ENCODE data around the gene NGEF.

NGEF gene

GRCh38 chr2:233059797-233060500 lies 46.9 kb upstream of the NGEF start, which contains the start of gene INPP5D:
TSS of gene INPP5D (plus strand) at chr2:233060342. CDS start at chr2:233060479, 137 bp downstream.
- H3K4me1 Mint-ChIP-seq, result no peaks in the 10 kb centered on the region
- no peak for TF ChIP-seq CTCF (IDR thresholded peaks at IDR 0.05; ENCODE audit: unreplicated experiment in 3 of 3)
- no peaks in the 10 kb centered on the region for H3K36me3 Mint-ChIP-seq (ENCODE audit: low read depth)
- no peaks in the 10 kb centered on the region for H3K9me3 Mint-ChIP-seq
- H3K27me3 Mint-ChIP-seq (ENCODE audit: low read depth), result peaks cover 5% of the 10 kb centered on the region
- peak within 1 kb of the TSS in 1 of 3 experiments; percentile 41 for H3K27ac Mint-ChIP-seq
- peak within 1 kb of the TSS in 1 of 3 experiments; percentile 27 for H3K4me3 Mint-ChIP-seq

GRCh38 chr2:233059547-233059796 lies 46.4 kb upstream of the NGEF start:
- no peak overlapping the region for H3K4me3 Mint-ChIP-seq
- no peaks in the 10 kb centered on the region for H3K4me1 Mint-ChIP-seq
- no peak for TF ChIP-seq CTCF (IDR thresholded peaks at IDR 0.05; ENCODE audit: unreplicated experiment in 3 of 3)
- H3K9me3 Mint-ChIP-seq, result no peaks in the 10 kb centered on the region
- H3K36me3 Mint-ChIP-seq (ENCODE audit: low read depth), result no peaks in the 10 kb centered on the region
- no peak overlapping the region for H3K27ac Mint-ChIP-seq
- peaks cover 8% of the 10 kb centered on the region for H3K27me3 Mint-ChIP-seq (ENCODE audit: low read depth)

GRCh38 chr2:233058717-233059546 lies 45.9 kb upstream of the NGEF start:
- no peak overlapping the region for H3K27ac Mint-ChIP-seq
- no peaks in the 10 kb centered on the region for H3K36me3 Mint-ChIP-seq (ENCODE audit: low read depth)
- no peaks in the 10 kb centered on the region for H3K4me1 Mint-ChIP-seq
- no peak overlapping the region for H3K4me3 Mint-ChIP-seq
- H3K9me3 Mint-ChIP-seq, result no peaks in the 10 kb centered on the region
- TF ChIP-seq CTCF (IDR thresholded peaks at IDR 0.05; ENCODE audit: unreplicated experiment in 3 of 3), result no peak
- H3K27me3 Mint-ChIP-seq (ENCODE audit: low read depth), result peaks cover 12% of the 10 kb centered on the region

- TF ChIP-seq CTCF (IDR thresholded peaks at IDR 0.05; ENCODE audit: unreplicated experiment in 3 of 3), result no peak
- H3K36me3 Mint-ChIP-seq (ENCODE audit: low read depth), result no peaks in the 10 kb centered on the region
- no peaks in the 10 kb centered on the region for H3K9me3 Mint-ChIP-seq
These were observed 44.0 kb upstream of the NGEF start for GRCh38 chr2:233056961-233057605.

GRCh38 chr2:233055362-233055761 lies 42.3 kb upstream of the NGEF start:
- H3K27ac Mint-ChIP-seq, result no peak overlapping the region
- TF ChIP-seq CTCF (IDR thresholded peaks at IDR 0.05; ENCODE audit: unreplicated experiment in 3 of 3), result no peak
- no peaks in the 10 kb centered on the region for H3K36me3 Mint-ChIP-seq (ENCODE audit: low read depth)
- no peak overlapping the region for H3K4me3 Mint-ChIP-seq
- H3K27me3 Mint-ChIP-seq (ENCODE audit: low read depth), result peaks cover 31% of the 10 kb centered on the region
- peaks cover 5% of the 10 kb centered on the region for H3K4me1 Mint-ChIP-seq
- H3K9me3 Mint-ChIP-seq, result no peaks in the 10 kb centered on the region

More at GRCh38 chr2:233056961-233057605, 44.0 kb upstream of the NGEF start:
- H3K27me3 Mint-ChIP-seq (ENCODE audit: low read depth), result peaks cover 17% of the 10 kb centered on the region
- no peak overlapping the region for H3K27ac Mint-ChIP-seq
- H3K4me1 Mint-ChIP-seq, result no peaks in the 10 kb centered on the region
- H3K4me3 Mint-ChIP-seq, result no peak overlapping the region

Measured in nephron (organoid).